Psoas muscle (tissue), 8 donors: ENCODE results near the gene P2RY6. TPM values are rescaled to one million over a fixed set of nuclear protein-coding genes. Genes with fewer than 3 reads are reported as not detected.

Source experiments
- ATAC-seq, 4 donors: fragments of 200-7000 bp; cut with Tn5 transposase; one replicate each; pipeline ENCODE4 v1.9.1; 2020; ENCODE audit warnings: moderate library complexity in 3 of 4, mild to moderate bottlenecking in 2 of 4
- DNase-seq, 2 donors: peaks; one replicate each; pipeline ENCODE4 v3.0.0-alpha.2; 2020
- H3K27ac ChIP-seq: fragments of 200-600 bp; one replicate; pipeline ENCODE4 v1.8.0; 2022
- H3K27me3 ChIP-seq, 3 donors: fragments of 200-600 bp in 1 of 3; one replicate each; pipeline versions ENCODE4 v1.6.1 to v1.8.0; 2013 to 2022; ENCODE audit warnings: low read length in 2 of 3, mild to moderate bottlenecking in 2 of 3, moderate library complexity in 1 of 3; ENCODE audit not compliant: insufficient read depth in 3 of 3
- H3K36me3 ChIP-seq, 2 donors: fragments of 200-600 bp in 1 of 2; one replicate each; pipeline versions ENCODE4 v1.6.1 to v1.8.0; 2013 to 2022; ENCODE audit warnings: low read depth in 1 of 2, mild to moderate bottlenecking in 1 of 2, moderate library complexity in 1 of 2; ENCODE audit not compliant: insufficient read depth in 1 of 2
- H3K4me1 ChIP-seq: fragments of 200-600 bp; one replicate; pipeline ENCODE4 v1.8.0; 2022
- H3K4me3 ChIP-seq: fragments of 200-600 bp; one replicate; pipeline ENCODE4 v1.8.0; 2022; ENCODE audit warnings: mild to moderate bottlenecking
- H3K9me3 ChIP-seq: fragments of 200-600 bp; one replicate; pipeline ENCODE4 v1.8.0; 2022
- WGBS, 3 donors: extraction: QIAGEN DNeasy Blood & Tissue Kit; methylation state at CpG; one replicate each; pipeline versions ENCODE4 v1.1.6 to v1.1.7; 2013; 5-methylcytosine and 5-hydroxymethylcytosine counted together
- intact Hi-C, 2 donors: fragments of 100-400 bp; cut with DNase I; formaldehyde crosslinking; loops; one replicate each; pipeline versions ENCODE4 v1.11.0 to v1.14.2; 2022
- polyA plus RNA-seq, 3 donors: library from polyadenylated mRNA; stranded (reverse); fragments of 200-250 nt; gene quantifications; one replicate each; pipeline ENCODE4 v1.2.3, GENCODE V29; 2013
- total RNA-seq, 4 donors: library from RNA; stranded (reverse); fragmentation: NEBNext Ultra II Directional in 2 of 4; extraction: Animal tissue kit (Norgen Biotek cat#: 25700) in 2 of 4; gene quantifications; one replicate each; pipeline versions ENCODE4 v1.2.1 to v1.2.4, GENCODE V29; 2021 to 2023
- TF ChIP-seq, protein P1 (sequence below): fragments of 200-600 bp; IDR thresholded peaks from one replicate; pipeline ENCODE4 v1.8.0; 2022; ENCODE audit warnings: antibody characterized with exemption
- donor health status: healthy with polysubstance abuse.
- donor health status: DM: no; HTN: no; CAD: no; lungs with moderate emphysema.
- donor health status: Bipolar disorder and iron deficiency.
- donor health status: healthy.
- donor health status: DM: yes; HTN: yes; CAD: no.
- donor health status: DM: no; HTN: no; CAD: no.
- donor health status: DM: no; HTN: no; CAD: no.
- donor health status: DM: yes; HTN: yes; CAD: no.

Gene P2RY6
- total and polyA plus RNA-seq, 7 donors: 0.59 to 2.5 (median 1.3) TPM

DNA sequence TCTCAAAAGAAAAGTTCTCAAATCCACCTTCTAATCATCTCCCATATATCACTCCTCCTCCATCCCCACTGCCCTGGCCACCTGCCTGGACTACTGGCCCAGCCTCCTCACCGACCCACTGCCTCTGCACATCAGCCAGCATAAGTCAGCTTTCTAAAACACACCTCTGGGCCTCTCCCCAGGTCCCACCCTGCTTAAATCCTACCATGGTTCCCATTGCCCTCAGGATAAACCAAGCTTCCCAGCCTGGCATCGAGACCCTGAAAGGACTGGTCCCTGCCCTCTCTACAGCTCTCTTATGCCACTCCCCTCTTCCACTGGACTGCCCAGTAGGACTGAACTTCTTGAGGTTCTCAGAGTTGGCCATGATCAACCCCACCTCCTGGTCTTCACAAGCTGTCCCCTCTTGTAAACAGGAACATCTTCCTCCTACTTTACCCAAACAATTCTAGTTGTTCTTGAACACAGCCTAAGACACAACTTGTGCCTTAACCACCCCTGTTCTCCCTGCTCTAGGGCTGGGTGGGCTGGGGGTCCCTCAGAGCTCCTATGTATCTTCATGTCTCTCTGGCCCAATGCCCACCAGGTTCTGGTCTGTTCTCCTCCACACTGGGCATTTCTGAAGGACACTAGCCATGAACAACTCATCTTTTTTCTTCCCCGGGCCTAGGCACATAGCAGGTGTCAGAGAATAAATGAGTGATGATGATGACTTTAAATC, 12.6 kb upstream of the P2RY6 start:
- H3K36me3 ChIP-seq: no peaks in the 10 kb centered on the region
- no peak overlapping the region for H3K27ac ChIP-seq
- intact Hi-C loops: no loop called here
- ATAC-seq (no peak), DNase-seq (no peak)
- no peak overlapping the region for H3K4me3 ChIP-seq
- TF ChIP-seq, protein P1, sequence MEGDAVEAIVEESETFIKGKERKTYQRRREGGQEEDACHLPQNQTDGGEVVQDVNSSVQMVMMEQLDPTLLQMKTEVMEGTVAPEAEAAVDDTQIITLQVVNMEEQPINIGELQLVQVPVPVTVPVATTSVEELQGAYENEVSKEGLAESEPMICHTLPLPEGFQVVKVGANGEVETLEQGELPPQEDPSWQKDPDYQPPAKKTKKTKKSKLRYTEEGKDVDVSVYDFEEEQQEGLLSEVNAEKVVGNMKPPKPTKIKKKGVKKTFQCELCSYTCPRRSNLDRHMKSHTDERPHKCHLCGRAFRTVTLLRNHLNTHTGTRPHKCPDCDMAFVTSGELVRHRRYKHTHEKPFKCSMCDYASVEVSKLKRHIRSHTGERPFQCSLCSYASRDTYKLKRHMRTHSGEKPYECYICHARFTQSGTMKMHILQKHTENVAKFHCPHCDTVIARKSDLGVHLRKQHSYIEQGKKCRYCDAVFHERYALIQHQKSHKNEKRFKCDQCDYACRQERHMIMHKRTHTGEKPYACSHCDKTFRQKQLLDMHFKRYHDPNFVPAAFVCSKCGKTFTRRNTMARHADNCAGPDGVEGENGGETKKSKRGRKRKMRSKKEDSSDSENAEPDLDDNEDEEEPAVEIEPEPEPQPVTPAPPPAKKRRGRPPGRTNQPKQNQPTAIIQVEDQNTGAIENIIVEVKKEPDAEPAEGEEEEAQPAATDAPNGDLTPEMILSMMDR: no peak
- H3K27me3 ChIP-seq: peaks cover 0 to 1% (median 0%) of the 10 kb centered on the region in 3 donors
- peaks cover 20% of the 10 kb centered on the region for H3K4me1 ChIP-seq
- WGBS, 3 donors: 67 to 75% (median 68%) methylated on average over 3 of the region's 3 CpGs
- H3K9me3 ChIP-seq: no peaks in the 10 kb centered on the region

DNA sequence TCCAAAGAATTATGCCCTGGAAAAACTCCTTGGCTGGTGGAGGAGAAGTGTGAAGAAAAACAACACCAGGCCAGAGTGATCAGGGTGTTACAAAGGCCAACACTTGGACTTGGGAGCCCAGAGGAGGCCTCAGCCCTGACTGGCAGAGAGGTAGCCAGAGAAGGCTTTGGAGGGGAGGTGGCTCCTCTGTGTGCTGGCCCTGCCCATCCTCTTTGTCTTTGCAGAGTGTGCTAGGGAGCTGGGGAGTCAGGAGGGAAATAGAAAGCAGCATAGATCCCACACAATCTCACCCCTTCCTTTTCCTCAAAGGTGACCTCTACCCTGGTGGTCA, 12.0 kb upstream of the P2RY6 start:
- ATAC-seq (no peak), DNase-seq (no peak)
- H3K9me3 ChIP-seq: no peaks in the 10 kb centered on the region
- TF ChIP-seq, protein P1: no peak
- no peak overlapping the region for H3K27ac ChIP-seq
- peaks cover 0 to 5% (median 0%) of the 10 kb centered on the region in 3 donors for H3K27me3 ChIP-seq
- H3K4me1 ChIP-seq: peaks cover 25% of the 10 kb centered on the region
- H3K4me3 ChIP-seq: no peak overlapping the region
- intact Hi-C loops: no loop called here
- no peaks in the 10 kb centered on the region for H3K36me3 ChIP-seq

DNA sequence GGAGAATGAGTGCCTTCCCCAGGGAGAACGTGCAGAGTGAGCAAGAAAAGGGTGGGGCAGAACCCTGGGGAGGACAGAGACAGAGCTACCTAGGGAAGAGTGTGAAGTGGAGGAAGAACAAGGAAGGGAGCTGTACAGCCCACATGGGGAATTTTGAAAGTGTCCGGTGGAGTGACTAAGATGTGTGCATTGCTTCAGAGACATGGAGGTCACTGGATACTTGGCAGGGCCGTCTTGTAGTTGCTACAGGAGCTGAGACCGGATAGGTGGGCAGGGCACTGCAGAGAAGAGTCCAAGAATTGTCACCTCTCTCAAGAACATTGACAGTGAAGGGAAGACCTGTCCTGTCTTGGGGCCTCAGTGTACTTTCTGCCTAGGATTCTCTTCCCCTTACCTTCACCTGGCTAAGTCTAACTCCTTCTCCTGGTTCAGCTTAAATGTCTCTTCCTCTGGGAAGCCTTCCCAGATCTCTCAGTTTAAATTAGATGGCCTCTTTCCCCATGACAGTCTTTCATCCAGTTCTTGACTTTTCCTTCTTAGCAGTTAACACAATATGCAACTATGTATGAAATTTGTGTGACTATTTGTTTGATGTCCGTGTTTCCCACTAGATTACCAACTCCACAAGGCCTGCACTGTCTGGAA, 9.2 kb upstream of the P2RY6 start:
- peaks cover 26% of the 10 kb centered on the region for H3K4me1 ChIP-seq
- ATAC-seq: peak; percentile 73 to 83 (median 76)
- intact Hi-C loops: no loop called here
- H3K9me3 ChIP-seq: no peaks in the 10 kb centered on the region
- no peak for DNase-seq
- TF ChIP-seq, protein P1: no peak
- H3K4me3 ChIP-seq: no peak overlapping the region
- peaks cover 0 to 5% (median 0%) of the 10 kb centered on the region in 3 donors for H3K27me3 ChIP-seq
- no peaks in the 10 kb centered on the region for H3K36me3 ChIP-seq
- H3K27ac ChIP-seq: no peak overlapping the region
- WGBS, 3 donors: 40 to 64% (median 51%) methylated on average over 5 of the region's 5 CpGs

DNA sequence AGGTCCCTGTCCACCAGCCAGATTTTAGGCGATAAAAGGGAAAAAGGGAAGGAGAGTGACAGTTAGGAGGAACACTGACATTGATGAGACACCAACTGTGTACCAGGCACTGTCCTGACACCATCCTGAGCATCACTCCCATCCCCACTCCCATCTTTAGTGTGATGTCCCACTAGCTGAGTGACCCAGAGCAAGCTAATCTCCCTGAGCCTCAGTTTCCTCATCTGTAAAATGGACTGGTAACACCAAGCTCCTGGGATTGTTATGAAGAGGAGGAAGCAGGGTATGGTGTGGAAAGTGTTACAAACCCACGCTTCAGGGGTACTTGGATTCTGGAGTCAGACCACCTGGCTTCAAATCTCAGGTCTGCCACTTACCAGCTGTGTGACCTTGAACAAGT, 8.5 kb upstream of the P2RY6 start:
- Histone ChIP-seq H3K4me1 (peaks cover 21% of the 10 kb centered on the region), H3K9me3 (no peaks in the 10 kb centered on the region), H3K27me3 (peaks cover 0 to 5% (median 0%) of the 10 kb centered on the region in 3 donors), H3K4me3 (no peak overlapping the region), H3K36me3 (no peaks in the 10 kb centered on the region), H3K27ac (no peak overlapping the region)
- intact Hi-C loops: no loop called here
- TF ChIP-seq, protein P1: no peak
- DNase-seq (no peak), ATAC-seq (no peak)
- WGBS, 3 donors: 77 to 85% (median 81%) methylated on average over 2 of the region's 2 CpGs
